HEK293 (cell line): ENCODE measurements around the gene ERF.

Experiments used
- EGR2 ChIP-seq: fragments of 450-650 bp; formaldehyde crosslinking; IDR thresholded peaks from 2 replicates; pipeline ENCODE4 v1.5.1; 2016; ENCODE audit warnings: low read depth, missing biosample characterization, missing genetic modification characterization
- GLI4 ChIP-seq: fragments of 450-650 bp; formaldehyde crosslinking; IDR thresholded peaks from 2 replicates; pipeline ENCODE4 v1.5.1; 2016; ENCODE audit warnings: missing biosample characterization, missing genetic modification characterization
- HOXC10 ChIP-seq: sonication (generic); formaldehyde crosslinking; IDR thresholded peaks from 2 replicates; pipeline ENCODE4 v1.8.1; 2023; ENCODE audit warnings: mild to moderate bottlenecking, missing genetic modification reagents
- KLF1 ChIP-seq: fragments of 450-650 bp; formaldehyde crosslinking; IDR thresholded peaks from 2 replicates; pipeline ENCODE4 v1.5.1; 2016; ENCODE audit warnings: missing biosample characterization, missing genetic modification characterization
- OVOL3 ChIP-seq: fragments of 450-650 bp; formaldehyde crosslinking; IDR thresholded peaks from 2 replicates; pipeline ENCODE4 v1.5.1; 2016; ENCODE audit warnings: missing biosample characterization, missing genetic modification characterization
- PRDM1 ChIP-seq: fragments of 450-650 bp; formaldehyde crosslinking; IDR thresholded peaks from 2 replicates; pipeline ENCODE4; 2016; ENCODE audit warnings: missing biosample characterization, missing genetic modification characterization
- RBAK ChIP-seq: fragments of 450-650 bp; formaldehyde crosslinking; IDR thresholded peaks from 2 replicates; pipeline ENCODE4 v1.5.1; 2016; ENCODE audit warnings: missing biosample characterization, missing genetic modification characterization
- SALL2 ChIP-seq: fragments of 450-650 bp; formaldehyde crosslinking; IDR thresholded peaks from 2 replicates; pipeline ENCODE4 v1.5.0; 2017; ENCODE audit warnings: missing biosample characterization, mild to moderate bottlenecking, missing genetic modification characterization, borderline replicate concordance
- SETDB1 ChIP-seq: IDR thresholded peaks from one replicate; pipeline ENCODE4 v1.6.1; 2017; ENCODE audit warnings: mild to moderate bottlenecking, low read length, moderate library complexity, mixed read lengths; ENCODE audit not compliant: insufficient read length
- SP2 ChIP-seq: fragments of 450-650 bp; formaldehyde crosslinking; IDR thresholded peaks from 2 replicates; pipeline ENCODE4 v1.5.1; 2016; ENCODE audit warnings: missing biosample characterization, missing genetic modification characterization
- TRIM28 ChIP-seq: IDR thresholded peaks from 2 replicates; pipeline ENCODE4 v1.6.1; 2011; ENCODE audit warnings: low read length, control low read depth, borderline replicate concordance
- YY2 ChIP-seq: fragments of 450-650 bp; formaldehyde crosslinking; IDR thresholded peaks from 2 replicates; pipeline ENCODE4 v1.5.1; 2016; ENCODE audit warnings: missing biosample characterization, missing genetic modification characterization
- ZBTB1 ChIP-seq: fragments of 450-650 bp; formaldehyde crosslinking; IDR thresholded peaks from 2 replicates; pipeline ENCODE4 v1.5.1; 2016; ENCODE audit warnings: missing biosample characterization, missing genetic modification characterization
- ZBTB48 ChIP-seq: fragments of 450-650 bp; formaldehyde crosslinking; IDR thresholded peaks from 2 replicates; pipeline ENCODE4 v1.5.1; 2016; ENCODE audit warnings: missing biosample characterization, missing genetic modification characterization
- ZBTB7A ChIP-seq: fragments of 450-650 bp; formaldehyde crosslinking; IDR thresholded peaks from 2 replicates; pipeline ENCODE4 v1.5.1; 2016; ENCODE audit warnings: low read depth, missing biosample characterization, missing genetic modification characterization
- ZNF169 ChIP-seq: fragments of 450-650 bp; formaldehyde crosslinking; IDR thresholded peaks from 2 replicates; pipeline ENCODE4 v1.5.1; 2016; ENCODE audit warnings: missing biosample characterization, missing genetic modification characterization
- ZNF174 ChIP-seq: fragments of 450-650 bp; formaldehyde crosslinking; IDR thresholded peaks from 2 replicates; pipeline ENCODE4 v1.5.0; 2017; ENCODE audit warnings: missing biosample characterization, mild to moderate bottlenecking, missing genetic modification characterization
- ZNF202 ChIP-seq: fragments of 450-650 bp; formaldehyde crosslinking; IDR thresholded peaks from 2 replicates; pipeline ENCODE4 v1.5.1; 2016; ENCODE audit warnings: missing biosample characterization, missing genetic modification characterization, borderline replicate concordance
- ZNF223 ChIP-seq: fragments of 450-650 bp; formaldehyde crosslinking; IDR thresholded peaks from 2 replicates; pipeline ENCODE4 v1.5.1; 2016; ENCODE audit warnings: missing biosample characterization, missing genetic modification characterization
- ZNF248 ChIP-seq: fragments of 450-650 bp; formaldehyde crosslinking; IDR thresholded peaks from 2 replicates; pipeline ENCODE4 v1.5.1; 2017; ENCODE audit warnings: missing biosample characterization, missing genetic modification characterization
- ZNF350 ChIP-seq: fragments of 450-650 bp; formaldehyde crosslinking; IDR thresholded peaks from 2 replicates; pipeline ENCODE4 v1.5.0; 2017; ENCODE audit warnings: missing biosample characterization, mild to moderate bottlenecking, missing genetic modification characterization
- ZNF37A ChIP-seq: fragments of 450-650 bp; IDR thresholded peaks from 2 replicates; pipeline ENCODE4 v1.5.1; 2018; ENCODE audit warnings: missing biosample characterization, missing genetic modification characterization
- ZNF391 ChIP-seq: fragments of 450-650 bp; formaldehyde crosslinking; IDR thresholded peaks from 2 replicates; pipeline ENCODE4 v1.5.1; 2016; ENCODE audit warnings: low read depth, missing biosample characterization, missing genetic modification characterization, borderline replicate concordance
- ZNF404 ChIP-seq: fragments of 450-650 bp; formaldehyde crosslinking; IDR thresholded peaks from 2 replicates; pipeline ENCODE4 v1.5.1; 2017; ENCODE audit warnings: missing biosample characterization, missing genetic modification characterization
- ZNF473 ChIP-seq: fragments of 450-650 bp; formaldehyde crosslinking; IDR thresholded peaks from 2 replicates; pipeline ENCODE4 v1.5.1; 2017; ENCODE audit warnings: missing biosample characterization, missing genetic modification characterization
- ZNF501 ChIP-seq: fragments of 450-650 bp; formaldehyde crosslinking; IDR thresholded peaks from 2 replicates; pipeline ENCODE4 v1.5.1; 2016; ENCODE audit warnings: missing biosample characterization, missing genetic modification characterization
- ZNF530 ChIP-seq: fragments of 450-650 bp; formaldehyde crosslinking; IDR thresholded peaks from 2 replicates; pipeline ENCODE4 v1.5.1; 2016; ENCODE audit warnings: low read depth, missing biosample characterization, missing genetic modification characterization
- ZNF571 ChIP-seq: fragments of 450-650 bp; formaldehyde crosslinking; IDR thresholded peaks from 2 replicates; pipeline ENCODE4 v1.5.0; 2017; ENCODE audit warnings: missing biosample characterization, missing genetic modification characterization
- ZNF600 ChIP-seq: fragments of 450-650 bp; formaldehyde crosslinking; IDR thresholded peaks from 2 replicates; pipeline ENCODE4 v1.5.1; 2016; ENCODE audit warnings: missing biosample characterization, missing genetic modification characterization
- ZNF623 ChIP-seq: fragments of 450-650 bp; formaldehyde crosslinking; IDR thresholded peaks from 2 replicates; pipeline ENCODE4 v1.5.1; 2016; ENCODE audit warnings: missing biosample characterization, missing genetic modification characterization
- ZNF660 ChIP-seq: fragments of 450-650 bp; IDR thresholded peaks from 2 replicates; pipeline ENCODE4 v1.5.1; 2018; ENCODE audit warnings: missing biosample characterization, mild to moderate bottlenecking, missing genetic modification characterization
- ZNF670 ChIP-seq: fragments of 450-650 bp; formaldehyde crosslinking; IDR thresholded peaks from 2 replicates; pipeline ENCODE4 v1.5.1; 2016; ENCODE audit warnings: missing biosample characterization, missing genetic modification characterization, low read depth
- ZNF677 ChIP-seq: fragments of 450-650 bp; IDR thresholded peaks from 2 replicates; pipeline ENCODE4 v1.5.0; 2018; ENCODE audit warnings: missing biosample characterization, mild to moderate bottlenecking, missing genetic modification characterization, moderate library complexity
- ZNF707 ChIP-seq: fragments of 450-650 bp; formaldehyde crosslinking; IDR thresholded peaks from 2 replicates; pipeline ENCODE4 v1.5.1; 2016; ENCODE audit warnings: missing biosample characterization, missing genetic modification characterization
- ZNF747 ChIP-seq: fragments of 450-650 bp; formaldehyde crosslinking; IDR thresholded peaks from 2 replicates; pipeline ENCODE4 v1.5.1; 2016; ENCODE audit warnings: missing biosample characterization, missing genetic modification characterization
- ZNF76 ChIP-seq: fragments of 450-650 bp; formaldehyde crosslinking; IDR thresholded peaks from 2 replicates; pipeline ENCODE4; 2016; ENCODE audit warnings: low read depth, missing biosample characterization, missing genetic modification characterization, borderline replicate concordance
- TF ChIP-seq, protein P1 (sequence below): fragments of 450-650 bp; formaldehyde crosslinking; IDR thresholded peaks from 2 replicates; pipeline ENCODE4 v1.5.1; 2016; ENCODE audit warnings: missing biosample characterization, missing genetic modification characterization
- TF ChIP-seq, protein P2 (sequence below): fragments of 450-650 bp; formaldehyde crosslinking; IDR thresholded peaks from 2 replicates; pipeline ENCODE4 v1.5.1; 2017; ENCODE audit warnings: missing biosample characterization, missing genetic modification characterization
- TF ChIP-seq, protein P3 (sequence below): fragments of 450-650 bp; formaldehyde crosslinking; IDR thresholded peaks from 2 replicates; pipeline ENCODE4 v1.5.1; 2016; ENCODE audit warnings: missing biosample characterization, missing genetic modification characterization

Gene ERF

DNA sequence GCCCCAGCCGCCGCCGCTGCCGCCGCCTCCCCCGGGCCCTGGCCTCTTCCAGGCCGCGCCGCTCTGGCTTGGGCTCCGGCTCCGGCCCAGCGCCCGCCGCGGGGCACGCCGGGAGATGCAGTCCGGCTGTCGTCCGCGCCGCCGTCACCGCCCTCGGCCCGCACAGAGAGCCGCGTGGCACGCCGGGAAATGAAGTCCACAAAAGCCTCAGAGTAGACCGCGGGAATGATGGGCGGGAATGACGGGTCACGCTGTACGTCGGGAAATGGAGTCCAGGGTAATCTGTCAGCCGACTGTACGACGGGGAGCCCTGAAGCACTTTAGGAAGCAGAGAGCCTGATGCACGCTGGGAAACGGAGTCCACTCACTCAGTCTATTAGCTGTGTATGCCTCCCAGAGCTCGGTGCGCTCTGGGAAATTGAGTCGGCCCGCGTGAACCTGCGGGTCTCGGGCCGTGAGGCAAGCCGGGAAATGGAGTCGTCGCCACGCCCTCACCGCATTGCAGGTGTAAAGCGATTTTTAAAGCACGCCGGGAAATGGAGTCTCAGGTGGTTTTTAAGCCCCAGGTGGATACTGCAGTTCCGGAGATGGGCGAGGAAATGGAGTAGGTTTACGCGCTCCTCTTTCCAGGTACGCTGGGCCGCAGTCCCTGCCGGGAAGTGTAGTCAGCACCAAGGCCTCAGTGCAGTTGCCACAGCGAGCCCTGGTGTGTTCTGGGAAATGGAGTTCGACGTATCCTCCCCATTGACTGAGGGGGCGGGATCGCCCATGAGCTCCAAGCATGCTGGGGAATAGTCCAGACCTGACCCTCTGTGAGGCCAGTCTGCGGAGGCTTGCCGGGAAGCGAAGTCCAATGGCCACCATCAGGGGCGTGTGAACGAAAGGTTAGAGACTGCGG, 12.2 kb downstream of the ERF start, which contains the start of gene GSK3A (continued):
- TF ChIP-seq ZNF404 (no peak), GLI4 (tag by site-specific recombination) (no peak), ZNF600 (tag by site-specific recombination) (peak; percentile 96), ZBTB7A (no peak), KLF1 (tag by site-specific recombination) (peak; percentile 84), ZBTB1 (tag by site-specific recombination) (no peak), RBAK (no peak), OVOL3 (tag by site-specific recombination) (no peak), ZNF174 (tag by site-specific recombination) (no peak), ZNF747 (no peak), SETDB1 (no peak), ZNF473 (tag by site-specific recombination) (no peak), ZNF248 (no peak), SP2 (tag by site-specific recombination) (peak; percentile 73), ZNF350 (tag by site-specific recombination) (no peak), ZNF223 (no peak), ZNF623 (tag by site-specific recombination) (no peak), ZNF391 (0 out of 2 replicates have a peak, but pooled peaks have one; percentile 24), YY2 (tag by site-specific recombination) (peak; percentile 96), TRIM28 (0 out of 2 replicates have a peak, but pooled peaks have one; percentile 27), ZNF169 (tag by site-specific recombination) (no peak), ZNF677 (tag by site-specific recombination) (no peak), ZNF76 (tag by site-specific recombination) (peak; percentile 100), ZNF37A (tag by site-specific recombination) (no peak), ZNF202 (tag by site-specific recombination) (no peak), ZNF501 (peak; percentile 40; the same call in 1 of the 2 replicates), ZNF670 (tag by site-specific recombination) (no peak), HOXC10 (CRISPR knock-in tag) (no peak), ZNF707 (tag by site-specific recombination) (no peak), ZNF571 (tag by site-specific recombination) (no peak), SALL2 (tag by site-specific recombination) (no peak), ZBTB48 (tag by site-specific recombination) (peak; percentile 26; the same call in 1 of the 2 replicates), ZNF530 (tag by site-specific recombination) (no peak), EGR2 (tag by site-specific recombination) (peak; percentile 76), PRDM1 (tag by site-specific recombination) (no peak), ZNF660 (tag by site-specific recombination) (peak; percentile 79)
- TF ChIP-seq, protein P1, sequence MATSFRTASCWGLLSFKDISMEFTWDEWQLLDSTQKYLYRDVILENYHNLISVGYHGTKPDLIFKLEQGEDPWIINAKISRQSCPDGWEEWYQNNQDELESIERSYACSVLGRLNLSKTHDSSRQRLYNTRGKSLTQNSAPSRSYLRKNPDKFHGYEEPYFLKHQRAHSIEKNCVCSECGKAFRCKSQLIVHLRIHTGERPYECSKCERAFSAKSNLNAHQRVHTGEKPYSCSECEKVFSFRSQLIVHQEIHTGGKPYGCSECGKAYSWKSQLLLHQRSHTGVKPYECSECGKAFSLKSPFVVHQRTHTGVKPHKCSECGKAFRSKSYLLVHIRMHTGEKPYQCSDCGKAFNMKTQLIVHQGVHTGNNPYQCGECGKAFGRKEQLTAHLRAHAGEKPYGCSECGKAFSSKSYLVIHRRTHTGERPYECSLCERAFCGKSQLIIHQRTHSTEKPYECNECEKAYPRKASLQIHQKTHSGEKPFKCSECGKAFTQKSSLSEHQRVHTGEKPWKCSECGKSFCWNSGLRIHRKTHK (tag by site-specific recombination) = no peak
- TF ChIP-seq, protein P2, sequence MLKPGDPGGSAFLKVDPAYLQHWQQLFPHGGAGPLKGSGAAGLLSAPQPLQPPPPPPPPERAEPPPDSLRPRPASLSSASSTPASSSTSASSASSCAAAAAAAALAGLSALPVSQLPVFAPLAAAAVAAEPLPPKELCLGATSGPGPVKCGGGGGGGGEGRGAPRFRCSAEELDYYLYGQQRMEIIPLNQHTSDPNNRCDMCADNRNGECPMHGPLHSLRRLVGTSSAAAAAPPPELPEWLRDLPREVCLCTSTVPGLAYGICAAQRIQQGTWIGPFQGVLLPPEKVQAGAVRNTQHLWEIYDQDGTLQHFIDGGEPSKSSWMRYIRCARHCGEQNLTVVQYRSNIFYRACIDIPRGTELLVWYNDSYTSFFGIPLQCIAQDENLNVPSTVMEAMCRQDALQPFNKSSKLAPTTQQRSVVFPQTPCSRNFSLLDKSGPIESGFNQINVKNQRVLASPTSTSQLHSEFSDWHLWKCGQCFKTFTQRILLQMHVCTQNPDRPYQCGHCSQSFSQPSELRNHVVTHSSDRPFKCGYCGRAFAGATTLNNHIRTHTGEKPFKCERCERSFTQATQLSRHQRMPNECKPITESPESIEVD (tag by site-specific recombination) = no peak
- TF ChIP-seq, protein P3, sequence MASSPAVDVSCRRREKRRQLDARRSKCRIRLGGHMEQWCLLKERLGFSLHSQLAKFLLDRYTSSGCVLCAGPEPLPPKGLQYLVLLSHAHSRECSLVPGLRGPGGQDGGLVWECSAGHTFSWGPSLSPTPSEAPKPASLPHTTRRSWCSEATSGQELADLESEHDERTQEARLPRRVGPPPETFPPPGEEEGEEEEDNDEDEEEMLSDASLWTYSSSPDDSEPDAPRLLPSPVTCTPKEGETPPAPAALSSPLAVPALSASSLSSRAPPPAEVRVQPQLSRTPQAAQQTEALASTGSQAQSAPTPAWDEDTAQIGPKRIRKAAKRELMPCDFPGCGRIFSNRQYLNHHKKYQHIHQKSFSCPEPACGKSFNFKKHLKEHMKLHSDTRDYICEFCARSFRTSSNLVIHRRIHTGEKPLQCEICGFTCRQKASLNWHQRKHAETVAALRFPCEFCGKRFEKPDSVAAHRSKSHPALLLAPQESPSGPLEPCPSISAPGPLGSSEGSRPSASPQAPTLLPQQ (tag by site-specific recombination) = peak; percentile 55
